Cerebellar cortex (tissue), 1 donor: ENCODE results near the gene EXOC6.
"Not testable (repeated sequence)": the region's sequence is repeated elsewhere in the genome, so short reads cannot be mapped to it uniquely, and the experiment has no call there.

Experiments
- DNase-seq: peaks from one replicate; pipeline ENCODE4 v3.0.0-alpha.2; 2015; ENCODE audit warnings: low spot score

EXOC6 gene

GRCh38 chr10:92880917-92881316 is 32.6 kb downstream of the EXOC6 start:
- no peak for DNase-seq

- no peak for DNase-seq
These were observed 38.1 kb downstream of the EXOC6 start for GRCh38 chr10:92886334-92886961.

- DNase-seq, result no peak
These were observed 42.2 kb downstream of the EXOC6 start for GRCh38 chr10:92890471-92890870.

- peak; percentile 37 for DNase-seq
These were observed 43.8 kb downstream of the EXOC6 start for GRCh38 chr10:92891885-92892690.

GRCh38 chr10:92892691-92893054 is 44.4 kb downstream of the EXOC6 start:
- no peak for DNase-seq

GRCh38 chr10:92894081-92894655 is 45.8 kb downstream of the EXOC6 start:
- DNase-seq, result no peak

GRCh38 chr10:92897916-92898315 is 49.6 kb downstream of the EXOC6 start:
- DNase-seq, result no peak

GRCh38 chr10:92901819-92902251 is 53.5 kb downstream of the EXOC6 start:
- DNase-seq, result no peak

- no peak for DNase-seq
These were observed 55.3 kb downstream of the EXOC6 start for GRCh38 chr10:92903633-92904032.

- DNase-seq, result no peak
These were observed 59.0 kb downstream of the EXOC6 start for GRCh38 chr10:92907280-92907679.

GRCh38 chr10:92912631-92913030 is 64.3 kb downstream of the EXOC6 start:
- not testable (repeated sequence) for DNase-seq

- no peak for DNase-seq
These were observed 65.7 kb downstream of the EXOC6 start for GRCh38 chr10:92913973-92914372.

GRCh38 chr10:92914478-92915325 is 66.4 kb downstream of the EXOC6 start:
- peak; percentile 69 for DNase-seq

GRCh38 chr10:92915892-92916291 is 67.6 kb downstream of the EXOC6 start:
- DNase-seq, result no peak

- DNase-seq, result no peak
These were observed 68.1 kb downstream of the EXOC6 start for GRCh38 chr10:92916433-92916832.

GRCh38 chr10:92918603-92919002 is 70.3 kb downstream of the EXOC6 start:
- DNase-seq, result no peak

- DNase-seq, result no peak
These were observed 72.5 kb downstream of the EXOC6 start for GRCh38 chr10:92920866-92921265.

- DNase-seq, result no peak
These were observed 75.1 kb downstream of the EXOC6 start for GRCh38 chr10:92923416-92923815.

- DNase-seq, result no peak
These were observed 81.6 kb downstream of the EXOC6 start for GRCh38 chr10:92929896-92930295.

- no peak for DNase-seq
These were observed 83.3 kb downstream of the EXOC6 start for GRCh38 chr10:92931597-92931996.

GRCh38 chr10:92937876-92938275 is 89.6 kb downstream of the EXOC6 start:
- no peak for DNase-seq

- no peak for DNase-seq
These were observed 90.5 kb downstream of the EXOC6 start for GRCh38 chr10:92938841-92939240.
